Diencephalon (tissue), 1 donor: ENCODE data around the gene SLC16A8. TPM values are rescaled to one million over a fixed set of nuclear protein-coding genes. Genes with fewer than 3 reads are reported as not detected.

ENCODE experiments used
- total RNA-seq: library from RNA; depleted of rRNA; stranded (reverse); fragments of >200 nt; gene quantifications from one replicate; pipeline ENCODE4 v1.2.3, GENCODE V29; 2014

Gene SLC16A8
- 2.1 TPM for total RNA-seq

DNA sequence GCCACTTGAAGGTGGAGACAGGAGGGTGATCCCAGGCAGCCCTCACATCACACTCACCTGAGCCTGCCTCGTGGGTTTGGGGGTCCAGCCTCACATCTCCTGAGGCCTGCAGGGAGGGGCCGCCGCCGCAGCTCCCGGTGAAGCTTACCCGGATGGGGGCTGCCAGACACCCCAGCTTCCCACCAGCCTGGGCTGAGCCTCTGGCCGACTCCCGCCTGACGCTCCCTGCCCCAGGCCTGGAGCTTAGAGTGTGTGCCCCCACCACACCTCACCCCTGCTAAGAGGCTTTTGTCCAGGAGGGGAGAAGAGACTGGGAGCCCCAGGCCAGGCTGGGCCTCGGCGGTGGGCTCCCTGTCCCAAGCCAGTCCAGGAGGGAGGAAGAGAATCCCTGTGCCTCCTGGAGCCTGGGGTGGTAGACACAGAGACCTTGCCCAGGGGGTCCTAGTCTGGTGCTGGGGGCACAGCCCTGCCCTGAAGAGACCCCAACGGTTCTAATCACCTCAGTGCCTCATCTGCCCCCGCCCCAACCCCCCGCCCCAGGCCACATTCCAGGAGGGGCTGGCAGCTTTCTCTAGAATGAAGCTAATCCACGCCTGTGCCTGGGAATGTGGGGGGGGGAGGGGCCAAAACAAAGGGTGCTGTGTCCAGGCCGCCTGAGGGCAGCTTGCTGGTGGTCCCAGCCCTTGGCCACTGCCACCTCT, at the start of gene SLC16A8:
TSS of gene SLC16A8 (minus strand) at position 254 of the 701 bp plus-strand sequence. CDS start 1,311 bp downstream, outside the sequence.

GRCh38 chr22:38110008-38110862, 26.3 kb upstream of the SLC16A8 start, which contains the start of gene BAIAP2L2:
TSS of gene BAIAP2L2 (minus strand) at chr22:38110684. CDS start at chr22:38110525, 159 bp downstream.

DNA sequence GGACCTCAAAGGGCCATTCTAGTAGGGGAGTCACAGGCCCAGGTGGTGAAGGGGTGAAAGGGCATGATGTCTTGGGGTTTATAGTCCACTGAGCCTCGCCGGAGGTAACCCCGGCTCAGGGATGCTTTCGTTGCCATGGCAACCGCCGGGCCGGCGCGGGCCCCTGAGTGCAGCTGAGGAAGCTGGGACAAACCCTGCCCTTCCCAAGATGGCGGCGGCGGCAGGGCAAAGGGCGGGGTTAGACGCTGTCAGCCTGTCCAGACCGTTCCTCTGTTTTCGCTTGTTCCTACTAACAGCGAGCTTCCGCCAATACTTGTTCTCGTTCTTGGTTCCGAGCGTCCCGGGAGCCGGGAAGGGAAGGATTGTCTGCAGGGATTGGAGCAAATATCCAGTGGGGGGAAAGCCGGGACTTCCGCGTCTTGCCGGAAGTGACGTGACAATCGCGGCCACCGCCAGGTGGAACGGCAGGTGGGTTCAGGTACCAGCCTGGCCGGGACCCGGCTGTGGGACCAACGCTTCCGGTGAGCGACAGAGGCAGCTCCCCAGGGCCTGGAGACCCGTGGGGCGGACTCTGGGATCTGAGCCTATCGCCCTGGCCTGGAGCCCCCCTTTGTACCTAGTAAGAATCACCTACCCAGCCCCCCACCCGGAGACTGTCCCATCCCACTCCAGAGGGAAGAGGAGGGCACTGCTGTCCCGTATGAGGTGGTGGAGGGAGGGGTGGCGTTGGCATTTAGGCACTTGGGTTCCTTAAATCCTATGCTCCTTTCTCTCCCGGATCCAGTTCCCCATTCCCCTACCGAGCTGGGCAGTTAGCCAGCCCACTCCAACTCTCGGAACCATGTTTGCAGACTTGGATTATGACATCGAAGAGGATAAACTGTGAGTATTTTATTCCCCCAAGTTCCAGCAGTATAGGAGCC, 26.8 kb downstream of the SLC16A8 start, which contains the start of gene PICK1:
TSS of gene PICK1 (plus strand) at position 436 of the 923 bp plus-strand sequence. CDS start at position 842, 406 bp downstream.

Other genes with a start within 250 kb of the SLC16A8 start
- 27.2 TPM for gene ANKRD54, start 239.8 kb downstream of the SLC16A8 start, total RNA-seq
- 478 TPM for gene EIF3L, start 234.8 kb downstream of the SLC16A8 start, total RNA-seq
- gene MICALL1, start 177.9 kb downstream of the SLC16A8 start, total RNA-seq: 27.9 TPM
- gene C22orf23, start 130.6 kb downstream of the SLC16A8 start, total RNA-seq: 1.4 TPM
- gene POLR2F, start 130.5 kb downstream of the SLC16A8 start, total RNA-seq: 37.4 TPM
- 6.2 TPM for gene SOX10, start 99.6 kb downstream of the SLC16A8 start, total RNA-seq
- 39.2 TPM for gene PICK1, start 26.8 kb downstream of the SLC16A8 start, total RNA-seq
- 0.69 TPM for gene BAIAP2L2, start 26.5 kb upstream of the SLC16A8 start, total RNA-seq
- gene PLA2G6, start 97.6 kb upstream of the SLC16A8 start, total RNA-seq: 16.8 TPM
- 2.5 TPM for gene MAFF, start 117.8 kb upstream of the SLC16A8 start, total RNA-seq
- 21.0 TPM for gene TMEM184B, start 188.8 kb upstream of the SLC16A8 start, total RNA-seq
- gene CSNK1E, start 233.2 kb upstream of the SLC16A8 start, total RNA-seq: 154 TPM